Measurements from ENCODE around the gene MED12L. TPM values are rescaled to one million over a fixed set of nuclear protein-coding genes. Genes with fewer than 3 reads are reported as not detected.

The MED12L gene
- total and polyA plus RNA-seq, 7 donors: 0.01 to 2.6 (median 0.17) TPM

- H3K27ac ChIP-seq: no peak overlapping the region
- intact Hi-C loops (cut with DNase I): no loop called here
- H3K36me3 ChIP-seq (ENCODE audit: insufficient read depth in 1 of 2, low read depth in 1 of 2): no peaks in the 10 kb centered on the region
- no peaks in the 10 kb centered on the region for H3K4me1 ChIP-seq
- TF ChIP-seq, protein P1, sequence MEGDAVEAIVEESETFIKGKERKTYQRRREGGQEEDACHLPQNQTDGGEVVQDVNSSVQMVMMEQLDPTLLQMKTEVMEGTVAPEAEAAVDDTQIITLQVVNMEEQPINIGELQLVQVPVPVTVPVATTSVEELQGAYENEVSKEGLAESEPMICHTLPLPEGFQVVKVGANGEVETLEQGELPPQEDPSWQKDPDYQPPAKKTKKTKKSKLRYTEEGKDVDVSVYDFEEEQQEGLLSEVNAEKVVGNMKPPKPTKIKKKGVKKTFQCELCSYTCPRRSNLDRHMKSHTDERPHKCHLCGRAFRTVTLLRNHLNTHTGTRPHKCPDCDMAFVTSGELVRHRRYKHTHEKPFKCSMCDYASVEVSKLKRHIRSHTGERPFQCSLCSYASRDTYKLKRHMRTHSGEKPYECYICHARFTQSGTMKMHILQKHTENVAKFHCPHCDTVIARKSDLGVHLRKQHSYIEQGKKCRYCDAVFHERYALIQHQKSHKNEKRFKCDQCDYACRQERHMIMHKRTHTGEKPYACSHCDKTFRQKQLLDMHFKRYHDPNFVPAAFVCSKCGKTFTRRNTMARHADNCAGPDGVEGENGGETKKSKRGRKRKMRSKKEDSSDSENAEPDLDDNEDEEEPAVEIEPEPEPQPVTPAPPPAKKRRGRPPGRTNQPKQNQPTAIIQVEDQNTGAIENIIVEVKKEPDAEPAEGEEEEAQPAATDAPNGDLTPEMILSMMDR (IDR thresholded peaks at IDR 0.05): no peak
- no peaks in the 10 kb centered on the region for H3K9me3 ChIP-seq
- no peak overlapping the region for H3K4me3 ChIP-seq
- WGBS, 3 donors: 95 to 97% (median 96%) methylated on average over 5 of the region's 5 CpGs
- no peak for ATAC-seq
- DNase-seq: no peak
- no peaks in the 10 kb centered on the region for H3K27me3 ChIP-seq (ENCODE audit: insufficient read depth in 3 of 3, low read length in 2 of 3)
These were observed 229.1 kb downstream of the MED12L start for GRCh38 chr3:151314593-151314992.

- ATAC-seq (no peak), DNase-seq (no peak)
- 51 to 87% (median 85%) methylated on average over 2 of the region's 2 CpGs for WGBS, 3 donors
- Histone ChIP-seq H3K36me3 (ENCODE audit: insufficient read depth in 1 of 2, low read depth in 1 of 2) (no peaks in the 10 kb centered on the region), H3K4me1 (no peaks in the 10 kb centered on the region), H3K27me3 (ENCODE audit: insufficient read depth in 3 of 3, low read length in 2 of 3) (no peaks in the 10 kb centered on the region), H3K4me3 (no peak overlapping the region), H3K27ac (no peak overlapping the region), H3K9me3 (no peaks in the 10 kb centered on the region)
- TF ChIP-seq, protein P1 (IDR thresholded peaks at IDR 0.05): no peak
- intact Hi-C loops (cut with DNase I): no loop called here
These were observed 229.7 kb downstream of the MED12L start for GRCh38 chr3:151315136-151315535.

DNA sequence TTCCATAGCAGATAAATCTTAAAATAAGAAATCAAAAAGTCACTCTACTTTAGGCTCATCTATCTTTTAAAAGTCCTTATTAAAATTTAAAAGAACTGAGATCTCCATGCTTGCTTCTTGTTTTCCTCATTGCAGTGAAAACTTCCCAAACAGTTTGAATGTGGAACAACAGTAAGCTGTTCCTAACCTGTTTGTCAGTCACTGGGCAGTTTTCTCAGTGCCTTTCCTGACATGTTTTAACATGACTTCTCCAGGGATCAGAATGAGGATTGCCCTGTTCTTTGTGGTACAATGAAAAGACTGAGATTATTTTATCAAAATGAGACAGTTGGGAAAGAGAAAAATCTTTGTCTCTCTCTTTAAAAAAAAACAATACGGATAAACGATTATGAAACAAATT is 230.4 kb downstream of the MED12L start:
- H3K27me3 ChIP-seq (ENCODE audit: insufficient read depth in 3 of 3, low read length in 2 of 3): no peaks in the 10 kb centered on the region
- TF ChIP-seq, protein P1 (IDR thresholded peaks at IDR 0.05): no peak
- intact Hi-C loops (cut with DNase I): no loop called here
- no peaks in the 10 kb centered on the region for H3K4me1 ChIP-seq
- ATAC-seq (no peak), DNase-seq (no peak)
- H3K4me3 ChIP-seq: no peak overlapping the region
- H3K27ac ChIP-seq: no peak overlapping the region
- H3K9me3 ChIP-seq: no peaks in the 10 kb centered on the region
- WGBS, 3 donors: 91 to 93% (median 91%) methylated on average over 2 of the region's 2 CpGs
- H3K36me3 ChIP-seq (ENCODE audit: insufficient read depth in 1 of 2, low read depth in 1 of 2): no peaks in the 10 kb centered on the region

DNA sequence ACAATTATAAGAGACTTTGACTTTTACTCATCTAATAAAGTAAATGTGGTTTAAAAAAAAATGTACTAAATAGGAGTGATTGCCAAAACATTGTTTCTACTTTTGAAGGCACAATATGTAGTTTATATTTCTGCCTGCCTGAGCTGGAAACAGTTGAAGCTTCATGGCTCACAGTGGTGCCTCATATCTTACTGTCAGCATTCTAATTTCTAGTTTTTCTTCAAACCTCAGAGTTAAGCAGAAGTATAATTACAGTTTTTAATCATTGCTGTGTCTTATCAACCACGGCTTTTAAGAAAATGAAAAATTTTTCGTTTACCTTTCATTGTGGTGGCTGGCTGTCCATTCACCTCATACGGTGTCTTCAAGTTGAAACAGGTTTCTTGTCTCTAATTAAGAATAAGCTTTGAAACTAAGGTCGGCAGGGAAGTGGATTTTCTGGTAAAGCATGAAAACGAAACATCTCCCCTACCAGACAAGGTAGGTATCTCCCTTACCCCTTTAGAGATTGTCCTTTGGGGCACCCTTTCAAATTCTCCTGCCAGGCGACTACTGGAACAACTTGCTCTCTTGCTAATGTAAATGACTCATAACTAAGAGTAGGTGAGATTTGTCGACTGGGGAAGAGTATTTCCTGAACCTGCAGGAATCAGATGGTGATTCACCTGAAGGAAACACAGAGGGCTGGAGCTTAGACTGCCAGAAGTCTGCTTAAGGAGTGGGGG is 231.0 kb downstream of the MED12L start, which contains the start of gene GPR87:
Gene GPR87, minus strand, starts transcription at position 554 of the 725 bp plus-strand sequence. CDS start 16,720 bp downstream, outside the sequence.
- H3K36me3 ChIP-seq (ENCODE audit: insufficient read depth in 1 of 2, low read depth in 1 of 2): no peaks in the 10 kb centered on the region

More for the DNA sequence above, 231.0 kb downstream of the MED12L start, which contains the start of gene GPR87:
- H3K4me3 ChIP-seq: no peak within 1 kb of the TSS
- DNase-seq (no peak), ATAC-seq (no peak)
- intact Hi-C loops (cut with DNase I): no loop called here
- H3K4me1 ChIP-seq: no peaks in the 10 kb centered on the region
- TF ChIP-seq, protein P1 (IDR thresholded peaks at IDR 0.05): no peak
- no peaks in the 10 kb centered on the region for H3K9me3 ChIP-seq
- no peak within 1 kb of the TSS for H3K27ac ChIP-seq
- no peaks in the 10 kb centered on the region for H3K27me3 ChIP-seq (ENCODE audit: insufficient read depth in 3 of 3, low read length in 2 of 3)
- 73 to 80% (median 80%) methylated on average over 7 of the region's 7 CpGs for WGBS, 3 donors
